Measurements from ENCODE around the gene KDM4C.

DNA sequence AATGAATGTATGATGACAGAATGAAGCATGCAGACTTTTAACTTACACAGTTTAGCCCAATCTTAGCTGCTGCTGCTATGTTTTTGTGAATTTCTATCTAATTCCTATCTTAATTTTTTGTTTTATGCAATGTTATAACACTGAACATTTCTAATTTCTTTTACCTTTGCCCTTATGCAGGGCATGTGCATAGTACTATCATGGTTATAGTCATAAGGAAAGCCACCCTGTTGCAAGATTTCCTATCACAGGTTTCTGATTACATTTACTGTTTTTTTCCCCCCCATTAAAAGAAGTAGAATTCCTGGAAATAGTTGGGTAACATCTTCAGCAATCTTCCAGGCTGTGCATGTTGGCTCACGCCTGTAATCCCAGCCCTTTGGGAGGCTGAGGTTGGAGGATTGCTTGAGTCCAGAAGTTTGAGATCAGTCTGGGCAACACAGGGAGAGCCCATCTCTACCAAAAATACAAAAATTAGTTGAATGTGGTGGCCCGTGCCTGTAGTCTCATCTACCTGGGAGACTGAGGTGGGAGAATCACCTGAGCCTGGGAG, 164.4 kb downstream of the KDM4C start:
- TF ChIP-seq, protein P1, sequence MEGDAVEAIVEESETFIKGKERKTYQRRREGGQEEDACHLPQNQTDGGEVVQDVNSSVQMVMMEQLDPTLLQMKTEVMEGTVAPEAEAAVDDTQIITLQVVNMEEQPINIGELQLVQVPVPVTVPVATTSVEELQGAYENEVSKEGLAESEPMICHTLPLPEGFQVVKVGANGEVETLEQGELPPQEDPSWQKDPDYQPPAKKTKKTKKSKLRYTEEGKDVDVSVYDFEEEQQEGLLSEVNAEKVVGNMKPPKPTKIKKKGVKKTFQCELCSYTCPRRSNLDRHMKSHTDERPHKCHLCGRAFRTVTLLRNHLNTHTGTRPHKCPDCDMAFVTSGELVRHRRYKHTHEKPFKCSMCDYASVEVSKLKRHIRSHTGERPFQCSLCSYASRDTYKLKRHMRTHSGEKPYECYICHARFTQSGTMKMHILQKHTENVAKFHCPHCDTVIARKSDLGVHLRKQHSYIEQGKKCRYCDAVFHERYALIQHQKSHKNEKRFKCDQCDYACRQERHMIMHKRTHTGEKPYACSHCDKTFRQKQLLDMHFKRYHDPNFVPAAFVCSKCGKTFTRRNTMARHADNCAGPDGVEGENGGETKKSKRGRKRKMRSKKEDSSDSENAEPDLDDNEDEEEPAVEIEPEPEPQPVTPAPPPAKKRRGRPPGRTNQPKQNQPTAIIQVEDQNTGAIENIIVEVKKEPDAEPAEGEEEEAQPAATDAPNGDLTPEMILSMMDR (IDR thresholded peaks at IDR 0.05) = no peak
- no peak for TF ChIP-seq POLR2A (IDR thresholded peaks at IDR 0.05)

Data from thyroid gland (tissue), 4 donors.